Mesenchymal stem cell (in vitro differentiated cells and primary cell): Measurements from ENCODE around the gene RNF6.
A peak's percentile ranks its signal among the peaks of the same experiment; 100 is the strongest.

Experiments
- DNase-seq: peaks from one replicate; pipeline ENCODE4 v3.0.0-alpha.2; 2013
- H2AFZ ChIP-seq: one replicate; pipeline ENCODE4 v1.6.1; 2013; ENCODE audit warnings: low read depth, mild to moderate bottlenecking, control low read depth, inconsistent platforms, low read length, moderate library complexity
- H2AK5ac ChIP-seq: 2 replicates; pipeline ENCODE4 v1.6.1; 2013; ENCODE audit warnings: low read length, moderate library complexity, mild to moderate bottlenecking, inconsistent platforms; ENCODE audit not compliant: severe bottlenecking
- H2BK120ac ChIP-seq: one replicate; pipeline ENCODE4 v1.6.1; 2013; ENCODE audit warnings: low read depth, mild to moderate bottlenecking, inconsistent platforms, low read length, moderate library complexity
- H2BK12ac ChIP-seq, 2 experiments: one replicate each; pipeline ENCODE4 v1.6.1; 2013; ENCODE audit warnings: inconsistent platforms in 2 of 2, low read length in 2 of 2, mild to moderate bottlenecking in 2 of 2, moderate library complexity in 2 of 2, control low read depth in 1 of 2
- H2BK15ac ChIP-seq: one replicate; pipeline ENCODE4 v1.6.1; 2013; ENCODE audit warnings: mild to moderate bottlenecking, low read depth, inconsistent platforms; ENCODE audit not compliant: poor library complexity, severe bottlenecking
- H2BK5ac ChIP-seq: 2 replicates; pipeline ENCODE4 v1.6.1; 2013; ENCODE audit warnings: low read depth, mild to moderate bottlenecking, low read length, control low read depth, inconsistent platforms; ENCODE audit not compliant: poor library complexity, severe bottlenecking
- H3K14ac ChIP-seq, 2 experiments: one replicate each; pipeline ENCODE4 v1.6.1; 2013; ENCODE audit warnings: inconsistent platforms in 2 of 2, low read length in 2 of 2, control low read depth in 1 of 2, mild to moderate bottlenecking in 1 of 2, moderate library complexity in 1 of 2
- H3K18ac ChIP-seq, 2 experiments: one replicate each; pipeline ENCODE4 v1.6.1; 2013; ENCODE audit warnings: inconsistent platforms in 2 of 2, low read length in 2 of 2, control low read depth in 1 of 2, low read depth in 1 of 2, mild to moderate bottlenecking in 1 of 2
- H3K23ac ChIP-seq, 2 experiments: one replicate each; pipeline ENCODE4 v1.6.1; 2013; ENCODE audit warnings: inconsistent platforms in 2 of 2, low read length in 2 of 2, mild to moderate bottlenecking in 2 of 2, moderate library complexity in 2 of 2, control low read depth in 1 of 2
- H3K27ac ChIP-seq: 2 replicates; pipeline ENCODE4 v1.5.1; 2013; ENCODE audit warnings: mild to moderate bottlenecking, moderate library complexity, low read length, control low read depth, inconsistent platforms; ENCODE audit not compliant: poor library complexity, severe bottlenecking
- H3K27me3 ChIP-seq, 2 experiments: 2 replicates each; pipeline versions ENCODE4 v1.6.1 to v1.7.0; 2013; ENCODE audit warnings: low read length in 2 of 2, mild to moderate bottlenecking in 2 of 2, moderate library complexity in 2 of 2, control low read depth in 1 of 2, inconsistent platforms in 1 of 2; ENCODE audit not compliant: control insufficient read depth in 1 of 2, insufficient read depth in 1 of 2
- H3K36me3 ChIP-seq, 2 experiments: 2 replicates each; pipeline versions ENCODE4 v1.6.1 to v1.7.0; 2013; ENCODE audit warnings: low read length in 2 of 2, control low read depth in 1 of 2, inconsistent platforms in 1 of 2, low read depth in 1 of 2, mild to moderate bottlenecking in 1 of 2; ENCODE audit not compliant: insufficient read depth in 2 of 2, control insufficient read depth in 1 of 2
- H3K4ac ChIP-seq, 2 experiments: one replicate each; pipeline ENCODE4 v1.6.1; 2013; ENCODE audit warnings: inconsistent platforms in 2 of 2, low read length in 2 of 2, mild to moderate bottlenecking in 2 of 2, moderate library complexity in 2 of 2, control low read depth in 1 of 2, low read depth in 1 of 2
- H3K4me1 ChIP-seq: 2 replicates; pipeline ENCODE4 v1.6.1; 2013; ENCODE audit warnings: low read depth, low read length, control low read depth; ENCODE audit not compliant: control insufficient read depth, insufficient read depth
- H3K4me2 ChIP-seq: 2 replicates; pipeline ENCODE4 v1.6.1; 2013; ENCODE audit warnings: low read length, mild to moderate bottlenecking, inconsistent platforms; ENCODE audit not compliant: poor library complexity, severe bottlenecking
- H3K4me3 ChIP-seq, 2 experiments: 2 replicates each; pipeline versions ENCODE4 v1.5.1 to v1.7.0; 2013; ENCODE audit warnings: low read length in 2 of 2, mild to moderate bottlenecking in 2 of 2, control low read depth in 1 of 2, low read depth in 1 of 2; ENCODE audit not compliant: insufficient read depth in 1 of 2
- H3K79me1 ChIP-seq: replicated peaks from 2 replicates; pipeline ENCODE4 v1.6.1; 2013; ENCODE audit warnings: mild to moderate bottlenecking, control low read depth, low read length, inconsistent platforms; ENCODE audit not compliant: poor library complexity, severe bottlenecking
- H3K9ac ChIP-seq: 2 replicates; pipeline ENCODE4 v1.7.0; 2013; ENCODE audit warnings: mild to moderate bottlenecking, low read length, moderate library complexity
- H3K9me3 ChIP-seq: 2 replicates; pipeline ENCODE4 v1.7.0; 2013; ENCODE audit warnings: mild to moderate bottlenecking, low read length; ENCODE audit not compliant: control insufficient read depth
- H4K8ac ChIP-seq: one replicate; pipeline ENCODE4 v1.6.1; 2013; ENCODE audit warnings: inconsistent platforms, mild to moderate bottlenecking, low read length, moderate library complexity
- H4K91ac ChIP-seq: one replicate; pipeline ENCODE4 v1.6.1; 2013; ENCODE audit warnings: mild to moderate bottlenecking, low read length, inconsistent platforms
- WGBS: methylation state at CpG from one replicate; pipeline ENCODE4 v1.1.7; 2013; ENCODE audit warnings: mixed read lengths; 5-methylcytosine and 5-hydroxymethylcytosine counted together

Gene RNF6

GRCh38 chr13:26227166-26227971 is 5.3 kb upstream of the RNF6 start:
- H2BK15ac ChIP-seq = no peak overlapping the region
- 83% methylated on average over 6 of the region's 6 CpGs for WGBS
- peaks cover 3% of the 10 kb centered on the region for H3K4me1 ChIP-seq

GRCh38 chr13:26225896-26226617 is 3.9 kb upstream of the RNF6 start:
- H2AK5ac ChIP-seq = no peak overlapping the region
- H3K27me3 ChIP-seq = peaks cover 0 to 9% of the 10 kb centered on the region in 2 experiments
- H4K8ac ChIP-seq = no peak overlapping the region
- H2AFZ ChIP-seq = no peak overlapping the region
- H3K4ac ChIP-seq = no peak overlapping the region
- H3K23ac ChIP-seq = no peak overlapping the region
- no peak overlapping the region for H2BK120ac ChIP-seq
- H3K4me2 ChIP-seq = no peak overlapping the region
- peaks cover 3% of the 10 kb centered on the region for H3K4me1 ChIP-seq
- H2BK5ac ChIP-seq = no peak overlapping the region
- no peak overlapping the region for H2BK12ac ChIP-seq
- H3K79me1 ChIP-seq = peaks cover 2% of the 10 kb centered on the region
- no peak overlapping the region for H3K9ac ChIP-seq
- H2BK15ac ChIP-seq = no peak overlapping the region
- H4K91ac ChIP-seq = no peak overlapping the region
- H3K14ac ChIP-seq = no peak overlapping the region
- H3K36me3 ChIP-seq = no peaks in the 10 kb centered on the region
- H3K18ac ChIP-seq = no peak overlapping the region
- H3K27ac ChIP-seq = no peak overlapping the region
- DNase-seq = no peak
- no peak overlapping the region for H3K4me3 ChIP-seq
- 75% methylated on average over 7 of the region's 7 CpGs for WGBS
- no peaks in the 10 kb centered on the region for H3K9me3 ChIP-seq

More at GRCh38 chr13:26227166-26227971, 5.3 kb upstream of the RNF6 start:
- no peak overlapping the region for H3K18ac ChIP-seq
- H3K9ac ChIP-seq = no peak overlapping the region
- no peak overlapping the region for H2BK120ac ChIP-seq
- H3K4me3 ChIP-seq = no peak overlapping the region
- no peak overlapping the region for H2AK5ac ChIP-seq
- H2AFZ ChIP-seq = no peak overlapping the region
- no peak overlapping the region for H3K23ac ChIP-seq
- no peak overlapping the region for H3K4ac ChIP-seq
- DNase-seq = no peak
- H3K36me3 ChIP-seq = no peaks in the 10 kb centered on the region
- H2BK5ac ChIP-seq = no peak overlapping the region
- H3K14ac ChIP-seq = no peak overlapping the region
- no peak overlapping the region for H3K4me2 ChIP-seq
- H3K79me1 ChIP-seq = peaks cover 2% of the 10 kb centered on the region
- no peak overlapping the region for H4K91ac ChIP-seq
- no peak overlapping the region for H4K8ac ChIP-seq
- no peaks in the 10 kb centered on the region for H3K9me3 ChIP-seq
- peaks cover 0 to 15% of the 10 kb centered on the region in 2 experiments for H3K27me3 ChIP-seq
- no peak overlapping the region for H3K27ac ChIP-seq
- no peak overlapping the region for H2BK12ac ChIP-seq

GRCh38 chr13:26222520-26223046 is 469 bp upstream of the RNF6 start:
- peaks cover 0 to 27% of the 10 kb centered on the region in 2 experiments for H3K36me3 ChIP-seq
- no peaks in the 10 kb centered on the region for H3K9me3 ChIP-seq
- H3K4ac ChIP-seq = peak overlapping the region; percentile 52 to 62
- H2AK5ac ChIP-seq = no peak overlapping the region
- peak overlapping the region; percentile 9 for H2BK5ac ChIP-seq
- H3K79me1 ChIP-seq = peaks cover 4% of the 10 kb centered on the region
- no peak for DNase-seq
- H3K27ac ChIP-seq = peak overlapping the region; percentile 96
- H3K23ac ChIP-seq = no peak overlapping the region
- no peak overlapping the region for H2BK12ac ChIP-seq
- peak overlapping the region; percentile 97 for H4K8ac ChIP-seq
- H3K4me2 ChIP-seq = peak overlapping the region; percentile 59
- H4K91ac ChIP-seq = peak overlapping the region; percentile 29
- peak overlapping the region; percentile 87 to 93 for H3K4me3 ChIP-seq
- 45% methylated on average over 16 of the region's 16 CpGs for WGBS
- H3K18ac ChIP-seq = peak overlapping the region; percentile 98 to 99
- no peak overlapping the region for H2BK15ac ChIP-seq
- H3K27me3 ChIP-seq = peaks cover 0 to 7% of the 10 kb centered on the region in 2 experiments
- peak overlapping the region; percentile 55 for H2AFZ ChIP-seq
- H3K9ac ChIP-seq = peak overlapping the region; percentile 98
- H3K4me1 ChIP-seq = peaks cover 3% of the 10 kb centered on the region
- no peak overlapping the region for H2BK120ac ChIP-seq
- peak overlapping the region in 1 of 2 experiments; percentile 30 for H3K14ac ChIP-seq

- Histone ChIP-seq H3K14ac (no peak overlapping the region), H3K79me1 (peaks cover 7% of the 10 kb centered on the region), H3K4me3 (peak overlapping the region; percentile 85 to 87), H3K4me2 (peak overlapping the region; percentile 67), H3K36me3 (peaks cover 6 to 39% of the 10 kb centered on the region in 2 experiments), H2BK12ac (peak overlapping the region in 1 of 2 experiments; percentile 17), H2AK5ac (no peak overlapping the region), H2BK5ac (no peak overlapping the region), H4K8ac (peak overlapping the region; percentile 82), H3K9ac (peak overlapping the region; percentile 98), H3K4me1 (peaks cover 3% of the 10 kb centered on the region), H2AFZ (peak overlapping the region; percentile 74), H2BK15ac (peak overlapping the region; percentile 93), H3K27ac (peak overlapping the region; percentile 95), H3K23ac (no peak overlapping the region), H3K18ac (peak overlapping the region; percentile 86 to 89), H3K4ac (peak overlapping the region in 1 of 2 experiments; percentile 45), H4K91ac (peak overlapping the region; percentile 74), H2BK120ac (peak overlapping the region; percentile 62), H3K27me3 (peaks cover 0 to 5% of the 10 kb centered on the region in 2 experiments), H3K9me3 (no peaks in the 10 kb centered on the region)
- WGBS = under 1% methylated on average over 16 of the region's 16 CpGs
- no peak for DNase-seq
These were observed 754 bp downstream of the RNF6 start for GRCh38 chr13:26221399-26221720.
